NCI-H1092 (cell line): ENCODE measurements around the gene GBX1.

Experiments used
- DNase-seq: peaks from one replicate; lab custom pipeline; 2025; lab: John Stamatoyannopoulos, UW

The GBX1 gene

GRCh38 chr7:151114151-151115090 is 53.1 kb downstream of the GBX1 start:
- DNase-seq: no peak

GRCh38 chr7:151113344-151114150 is 53.9 kb downstream of the GBX1 start:
- DNase-seq: no peak

DNA sequence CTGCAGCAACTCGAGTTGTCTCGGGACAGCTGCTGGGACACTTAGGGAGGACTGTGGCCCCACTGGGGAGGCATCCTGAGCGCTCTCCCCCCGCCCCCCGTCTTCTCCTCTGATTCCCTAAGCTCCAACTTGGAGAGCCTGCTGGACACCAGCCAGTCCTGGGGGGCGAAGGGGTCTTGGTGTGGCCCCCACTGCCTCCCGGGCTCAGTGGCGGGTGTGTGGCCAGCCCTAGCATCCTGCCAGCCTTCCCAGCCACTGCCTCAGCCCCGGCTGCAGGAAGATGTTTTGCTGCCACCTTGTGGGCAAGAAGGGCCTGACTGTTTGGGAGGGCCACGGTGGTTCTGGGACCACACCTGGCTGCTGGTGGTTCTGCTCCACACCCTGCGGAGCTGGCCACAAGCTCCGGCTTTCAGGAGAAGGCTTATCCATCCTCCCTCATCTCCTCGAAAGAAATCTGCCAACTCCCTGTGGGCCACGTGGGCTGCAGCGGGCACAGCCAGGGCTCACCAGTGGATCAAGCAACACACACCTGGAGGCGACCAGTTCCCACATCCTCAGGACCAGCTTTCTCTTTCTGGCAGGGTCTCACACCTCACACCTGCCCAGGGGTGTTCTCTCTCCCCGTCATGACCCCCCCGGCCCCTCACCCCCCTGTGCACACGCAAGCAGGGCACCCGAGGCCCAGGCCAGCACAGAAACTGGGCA is 56.4 kb downstream of the GBX1 start:
- DNase-seq: peak; percentile 73

DNA sequence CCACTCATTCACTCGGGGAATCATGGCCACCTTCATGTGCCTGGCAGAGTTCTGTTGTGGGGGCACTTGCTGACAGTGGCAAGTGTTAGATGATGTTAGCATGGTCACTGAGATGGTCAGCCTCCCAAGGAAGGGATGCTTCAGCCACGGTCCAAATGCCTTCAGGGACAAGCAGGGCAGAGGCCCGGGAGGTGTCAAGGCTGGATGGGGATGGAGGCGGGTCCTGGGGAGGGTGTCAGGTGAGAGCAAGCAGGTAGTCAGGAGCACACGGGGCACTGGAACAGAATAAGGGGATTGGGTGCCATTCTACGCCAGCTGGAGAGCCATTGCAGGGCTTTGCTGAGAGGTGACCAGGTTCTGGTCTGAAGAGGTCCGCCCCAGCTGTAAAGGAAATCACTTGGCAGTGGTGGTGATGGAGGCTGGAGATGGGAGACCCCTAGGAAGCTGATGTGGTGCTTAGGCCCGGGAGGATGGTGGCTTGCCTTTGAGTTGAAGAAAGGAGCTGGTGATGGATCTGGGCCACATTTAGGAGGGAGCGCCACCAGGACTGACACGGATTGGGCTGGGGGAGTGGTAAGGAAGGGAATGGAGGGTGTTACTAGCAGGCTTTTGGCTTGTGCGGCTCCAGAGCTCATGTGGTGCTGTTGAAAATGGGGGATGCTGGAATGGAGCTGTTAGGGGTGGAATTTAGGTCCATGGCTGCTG is 57.1 kb downstream of the GBX1 start:
- no peak for DNase-seq

GRCh38 chr7:151109094-151110048 is 58.1 kb downstream of the GBX1 start:
- DNase-seq: no peak

DNA sequence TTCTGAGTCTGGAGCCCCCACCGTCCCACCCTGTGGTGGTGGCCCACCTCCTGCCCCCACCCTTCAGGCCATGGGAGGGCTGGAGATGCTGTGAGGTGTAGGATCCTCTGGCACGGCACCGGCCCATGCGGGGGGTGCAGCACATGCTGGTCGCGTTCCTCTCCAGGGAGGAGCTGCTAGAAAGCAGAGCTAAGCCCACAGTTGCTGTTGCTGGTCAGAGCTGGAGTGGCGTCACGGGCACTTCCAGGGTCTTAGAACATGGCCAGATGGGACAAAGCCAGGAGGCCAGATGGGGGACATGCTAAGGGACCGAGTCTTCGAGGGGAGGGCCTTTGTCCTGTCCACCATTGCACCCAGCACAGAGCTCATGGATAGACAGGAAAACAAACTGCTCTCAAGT is 59.6 kb downstream of the GBX1 start:
- DNase-seq: no peak

DNA sequence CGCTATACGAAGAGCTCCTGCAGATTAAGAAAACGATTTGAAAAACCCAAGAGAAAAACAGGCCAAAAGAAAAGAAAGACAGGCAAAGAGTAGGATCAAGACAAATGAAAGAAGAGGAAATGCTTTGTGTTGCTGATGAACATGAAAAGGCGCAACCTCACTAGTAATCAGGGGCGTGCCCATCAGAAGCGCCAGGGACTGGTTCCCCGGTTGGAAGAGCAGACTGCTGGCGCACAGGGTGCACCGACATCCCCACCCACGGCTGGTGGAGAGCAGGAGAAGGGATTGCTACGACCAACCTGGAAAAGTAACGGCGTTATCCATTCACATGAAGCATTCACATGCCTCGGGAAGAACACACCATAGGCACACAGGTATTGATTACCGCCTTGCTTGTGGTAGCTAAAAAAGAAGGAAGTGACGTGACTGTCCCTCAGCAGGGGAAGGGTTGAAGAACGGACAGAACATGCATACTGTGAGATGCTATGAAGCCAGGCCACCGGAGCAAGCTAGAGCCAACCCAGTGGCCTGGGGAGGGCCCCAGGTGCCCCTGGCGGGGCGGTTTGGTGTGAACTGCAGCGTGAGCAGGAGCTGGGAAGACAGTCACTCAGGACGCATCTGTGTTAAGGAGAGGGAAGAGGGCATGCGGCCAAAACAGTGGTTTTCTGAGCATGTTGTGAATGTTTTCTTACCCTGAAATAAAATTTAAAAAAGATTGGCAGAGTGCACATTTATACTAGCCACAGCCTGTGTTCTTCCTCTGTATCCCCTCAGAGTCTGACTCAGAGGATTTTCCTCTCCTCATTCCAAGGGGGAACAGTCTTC is 62.9 kb downstream of the GBX1 start:
- no peak for DNase-seq

DNA sequence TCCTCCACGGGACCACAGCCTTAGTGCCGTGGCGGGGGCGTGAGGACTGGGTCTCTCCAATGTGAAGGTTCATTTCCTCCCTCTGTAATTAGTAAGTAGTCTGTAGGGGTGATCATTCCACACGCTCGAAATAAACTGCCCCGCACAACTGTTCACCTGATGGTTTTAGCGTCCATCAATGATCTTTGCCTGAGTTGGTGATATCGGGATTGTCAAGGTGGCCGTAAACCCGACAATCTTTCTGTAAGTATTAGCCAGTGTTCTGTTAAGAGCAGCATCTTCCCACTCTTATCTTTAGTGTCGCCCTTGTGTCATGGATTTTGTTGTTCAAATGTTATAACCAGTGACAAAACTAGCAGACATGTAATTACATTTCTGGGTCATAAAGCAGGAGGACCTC is 63.5 kb downstream of the GBX1 start:
- no peak for DNase-seq

GRCh38 chr7:151102991-151103390 is 64.5 kb downstream of the GBX1 start:
- DNase-seq: no peak

DNA sequence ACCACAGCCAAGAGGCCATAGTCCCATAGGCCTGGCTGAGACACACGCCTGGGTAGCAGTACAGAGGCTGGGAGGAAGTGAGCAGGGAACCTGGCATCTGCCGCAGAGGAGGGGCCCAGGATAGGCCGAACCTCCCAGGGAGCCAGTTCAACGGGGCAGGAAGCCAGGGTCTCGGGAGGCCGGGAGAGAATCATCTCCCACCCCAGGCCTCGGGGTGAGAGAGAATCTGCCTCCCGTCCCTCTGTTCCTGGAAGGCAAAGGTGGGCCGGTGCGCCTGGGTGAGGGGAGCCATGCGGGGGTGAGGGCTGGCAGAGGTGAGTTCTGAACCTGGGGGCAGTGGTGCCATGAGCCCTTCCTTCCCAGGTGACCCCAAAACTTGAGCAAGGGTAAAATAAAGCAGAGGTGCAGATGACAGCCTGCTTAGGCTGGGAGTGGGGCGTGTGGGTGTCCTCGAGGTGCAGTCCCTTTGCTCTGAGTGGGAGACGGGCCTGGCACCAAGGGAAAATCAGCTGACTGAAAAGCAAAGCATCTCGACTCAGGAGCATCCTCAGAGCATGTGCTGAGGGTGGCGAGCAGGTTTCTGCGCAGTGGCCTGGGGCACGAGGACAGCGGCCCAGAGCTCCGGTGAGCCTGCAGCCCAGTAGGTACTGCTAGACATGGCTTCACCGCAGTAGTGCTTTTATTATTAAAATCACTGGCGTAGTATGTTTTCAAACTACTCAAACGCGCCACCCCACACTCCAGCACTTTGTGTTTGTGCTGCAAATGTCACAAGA is 65.7 kb downstream of the GBX1 start:
- DNase-seq: no peak

- DNase-seq: no peak
These were observed 66.6 kb downstream of the GBX1 start for GRCh38 chr7:151100921-151101320.

DNA sequence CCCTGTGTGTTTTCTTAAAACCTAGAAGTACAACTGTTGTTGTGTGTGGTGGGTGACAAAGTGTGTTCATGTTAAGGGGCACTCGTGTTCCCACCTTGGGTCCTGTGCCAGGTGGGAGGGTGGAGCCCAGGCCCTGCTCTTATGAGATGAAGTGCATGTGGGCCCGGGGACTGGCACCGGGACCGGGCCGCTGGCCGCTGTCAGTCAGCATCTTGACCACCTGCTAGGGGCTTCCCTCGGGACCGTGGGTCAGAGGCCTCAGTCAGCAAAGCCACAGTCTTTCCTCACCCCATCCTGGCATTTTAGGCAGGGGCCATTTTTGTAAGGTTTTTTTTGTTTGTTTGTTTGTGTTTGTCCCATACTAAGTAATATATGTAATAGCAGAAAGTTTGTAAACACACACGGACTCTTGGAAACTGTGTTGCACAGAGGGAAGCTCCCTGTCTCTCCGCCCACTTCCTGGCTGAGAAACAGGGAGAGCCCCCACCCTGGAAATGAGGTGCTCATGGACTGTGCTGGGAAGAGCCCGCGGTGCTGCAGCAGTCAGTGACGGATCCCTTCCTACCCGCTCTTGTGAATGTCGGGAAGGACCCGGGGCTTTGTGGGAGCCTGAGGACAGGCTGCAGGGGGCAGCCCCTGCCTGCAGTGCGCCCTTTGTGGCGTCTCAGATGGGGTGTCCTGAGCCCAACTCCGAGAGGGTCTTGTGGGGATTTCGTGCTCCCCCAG is 67.8 kb downstream of the GBX1 start:
- DNase-seq: no peak
